Upper lobe of right lung (tissue), 1 donor: ENCODE results near the gene GMFB. TPM values are rescaled to one million over a fixed set of nuclear protein-coding genes. Genes with fewer than 3 reads are reported as not detected.
A peak's percentile ranks its signal among the peaks of the same experiment; 100 is the strongest.

Experiments used
- ATAC-seq: fragments of 200-7000 bp; cut with Tn5 transposase; one replicate; pipeline ENCODE4 v1.9.1; 2020; ENCODE audit warnings: mild to moderate bottlenecking, moderate library complexity
- DNase-seq: peaks from one replicate; pipeline ENCODE4 v3.0.0-alpha.2; 2020
- H3K27ac ChIP-seq: fragments of 200-600 bp; one replicate; pipeline ENCODE4 v1.8.0; 2022
- H3K27me3 ChIP-seq: fragments of 200-600 bp; one replicate; pipeline ENCODE4 v1.8.0; 2022; ENCODE audit warnings: mild to moderate bottlenecking
- H3K36me3 ChIP-seq: fragments of 200-600 bp; one replicate; pipeline ENCODE4 v1.8.0; 2022
- H3K4me1 ChIP-seq: fragments of 200-600 bp; one replicate; pipeline ENCODE4 v1.8.0; 2022
- H3K4me3 ChIP-seq: fragments of 200-600 bp; one replicate; pipeline ENCODE4 v1.8.0; 2022; ENCODE audit warnings: mild to moderate bottlenecking
- H3K9me3 ChIP-seq: fragments of 200-600 bp; one replicate; pipeline ENCODE4 v1.8.0; 2022
- CTCF ChIP-seq: fragments of 200-600 bp; IDR thresholded peaks from one replicate; pipeline ENCODE4 v1.8.0; 2022; ENCODE audit warnings: antibody characterized with exemption
- intact Hi-C: fragments of 100-400 bp; cut with DNase I; formaldehyde crosslinking; loops from one replicate; pipeline ENCODE4 v1.11.0; 2022
- long read RNA-seq: library from polyadenylated mRNA; unstranded; transcript quantifications from one replicate; pipeline ENCODE4 v2.0.0, GENCODE V29; 2021
- total RNA-seq: library from RNA; stranded (reverse); fragmentation: NEBNext Ultra II Directional; extraction: Animal tissue kit (Norgen Biotek cat#: 25700); gene quantifications from one replicate; pipeline ENCODE4 v1.2.1, GENCODE V29; 2021
- donor health status: DM: no; HTN: yes; CAD: no; lungs with severe emphysema.

Gene GMFB
- total RNA-seq, result 52.9 TPM
- long read RNA-seq, full-length matches to known transcripts, result 49 of 55 reads
- long read RNA-seq, partial matches to known transcripts, result 2 of 55 reads
- long read RNA-seq, other reads (novel, unspliced or antisense), result 4 of 55 reads

DNA sequence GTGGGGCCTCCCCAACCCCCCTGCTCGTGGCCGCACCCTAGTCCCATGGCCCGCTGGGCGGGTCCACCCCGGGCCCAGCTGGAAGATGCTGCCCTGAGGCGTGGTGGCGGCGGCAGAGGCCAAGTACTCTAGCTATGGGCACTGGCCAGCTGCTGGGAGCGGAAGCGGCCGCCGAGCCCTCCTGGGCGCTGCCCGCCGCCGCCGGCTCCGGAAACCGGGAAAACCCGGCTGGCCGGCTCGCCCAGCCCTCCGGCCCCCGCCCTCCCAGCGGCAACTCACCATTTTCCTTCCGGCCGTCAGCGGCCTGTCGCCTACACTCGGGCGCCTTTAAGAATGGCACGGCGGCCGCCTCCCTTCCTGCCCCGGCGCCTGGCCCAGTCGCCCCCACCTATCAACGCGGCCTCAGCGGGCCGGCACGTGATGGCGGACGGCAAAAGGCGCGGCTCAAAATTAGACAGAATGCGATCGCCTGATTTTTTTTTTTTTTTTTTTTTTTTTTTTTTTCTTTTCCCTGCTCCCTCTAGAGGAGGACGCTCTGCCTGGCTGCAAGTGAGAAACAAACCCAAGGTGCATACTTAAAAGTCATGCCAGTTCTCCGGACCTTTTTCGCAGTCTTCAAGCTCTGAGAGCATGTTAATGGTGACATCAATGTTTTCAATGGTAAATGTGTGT is at the start of gene GMFB:
Gene GMFB, minus strand, starts transcription at position 335 of the 672 bp plus-strand sequence. Its CDS starts 53 bp downstream, at position 282.
- peaks cover 12% of the 10 kb centered on the region for H3K4me1 ChIP-seq
- intact Hi-C loops, result no loop called here

DNA sequence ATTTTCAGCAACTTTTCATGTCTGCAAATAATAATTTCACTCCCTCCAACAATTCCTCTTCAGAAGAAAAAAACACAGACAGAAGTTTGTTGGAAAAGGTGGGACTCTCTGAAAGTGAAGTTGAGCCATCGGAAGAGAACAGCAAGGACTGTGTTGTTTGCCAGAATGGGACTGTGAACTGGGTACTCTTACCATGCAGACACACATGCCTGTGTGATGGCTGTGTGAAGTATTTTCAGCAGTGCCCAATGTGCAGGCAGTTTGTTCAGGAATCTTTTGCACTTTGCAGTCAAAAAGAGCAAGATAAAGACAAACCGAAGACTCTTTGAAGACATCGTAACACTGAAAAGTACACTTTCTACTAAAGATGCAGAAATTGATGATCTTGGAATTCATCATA is 49.3 kb upstream of the GMFB start:
- Histone ChIP-seq H3K27ac (no peak overlapping the region), H3K4me1 (no peaks in the 10 kb centered on the region), H3K27me3 (no peaks in the 10 kb centered on the region), H3K4me3 (no peak overlapping the region), H3K9me3 (no peaks in the 10 kb centered on the region), H3K36me3 (peaks cover 25% of the 10 kb centered on the region)
- intact Hi-C loops, result no loop called here
- no peak for TF ChIP-seq CTCF
- DNase-seq, result no peak
- ATAC-seq, result no peak

More for the DNA sequence above, at the start of gene GMFB:
- Histone ChIP-seq H3K9me3 (no peaks in the 10 kb centered on the region), H3K27me3 (no peaks in the 10 kb centered on the region), H3K4me3 (peak within 1 kb of the TSS; percentile 89), H3K36me3 (no peaks in the 10 kb centered on the region), H3K27ac (peak within 1 kb of the TSS; percentile 94)
- DNase-seq, result peak; percentile 96
- peak; percentile 45 for TF ChIP-seq CTCF
- peak; percentile 98 for ATAC-seq

GRCh38 chr14:54537651-54538050 is 48.9 kb upstream of the GMFB start:
- no peaks in the 10 kb centered on the region for H3K4me1 ChIP-seq
- H3K27me3 ChIP-seq, result no peaks in the 10 kb centered on the region
- H3K36me3 ChIP-seq, result peaks cover 25% of the 10 kb centered on the region
- H3K9me3 ChIP-seq, result no peaks in the 10 kb centered on the region
- ATAC-seq (no peak), DNase-seq (no peak)
- no peak overlapping the region for H3K27ac ChIP-seq
- TF ChIP-seq CTCF, result no peak
- intact Hi-C loops, result no loop called here
- H3K4me3 ChIP-seq, result no peak overlapping the region

DNA sequence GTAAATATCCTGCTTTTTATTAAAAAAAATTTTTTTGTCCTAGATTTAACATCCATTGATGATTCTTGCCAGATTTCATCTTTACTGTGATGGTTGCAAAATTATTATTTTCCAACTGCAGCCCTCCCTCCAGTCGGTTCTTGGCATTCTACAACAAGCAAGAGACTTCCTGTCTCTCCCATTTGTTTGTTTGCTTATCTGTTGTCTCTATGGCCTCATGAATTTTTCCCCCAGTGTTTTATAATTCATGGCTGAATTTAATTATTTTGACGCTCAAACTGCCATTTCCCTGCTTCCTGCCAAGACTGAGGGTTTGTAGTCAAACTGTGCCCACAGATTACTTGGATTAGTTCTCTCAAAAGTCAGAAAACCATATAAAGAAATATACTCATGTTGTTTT is 46.9 kb upstream of the GMFB start:
- Histone ChIP-seq H3K36me3 (peaks cover 25% of the 10 kb centered on the region), H3K4me1 (no peaks in the 10 kb centered on the region), H3K27ac (no peak overlapping the region), H3K4me3 (no peak overlapping the region), H3K27me3 (no peaks in the 10 kb centered on the region), H3K9me3 (no peaks in the 10 kb centered on the region)
- TF ChIP-seq CTCF, result no peak
- DNase-seq, result no peak
- no peak for ATAC-seq
- intact Hi-C loops, result no loop called here

DNA sequence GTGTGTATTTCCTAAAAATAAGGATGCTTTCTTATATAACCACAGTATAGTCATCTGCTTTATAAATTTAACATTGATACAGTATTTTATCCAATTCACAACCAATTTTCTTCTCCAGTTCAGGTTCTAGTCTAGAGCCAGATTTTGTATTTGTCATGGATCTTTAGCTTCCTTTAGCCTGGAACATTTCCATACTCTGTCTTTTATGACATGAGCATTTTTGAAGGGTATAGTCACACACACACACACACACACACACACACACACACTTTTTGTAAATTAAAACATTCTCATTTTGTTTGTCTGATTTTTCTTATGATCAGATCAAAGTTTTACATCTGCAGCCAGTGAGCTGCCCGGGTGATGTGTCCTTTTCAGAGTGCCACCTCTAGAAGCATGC is 46.3 kb upstream of the GMFB start:
- Histone ChIP-seq H3K27me3 (no peaks in the 10 kb centered on the region), H3K9me3 (no peaks in the 10 kb centered on the region), H3K36me3 (peaks cover 28% of the 10 kb centered on the region), H3K4me3 (no peak overlapping the region), H3K4me1 (no peaks in the 10 kb centered on the region), H3K27ac (no peak overlapping the region)
- no peak for TF ChIP-seq CTCF
- no peak for DNase-seq
- intact Hi-C loops, result no loop called here
- no peak for ATAC-seq
